ENCODE results near the gene TPPP. TPM values are rescaled to one million over a fixed set of nuclear protein-coding genes. Genes with fewer than 3 reads are reported as not detected.

Gene TPPP
- total and polyA plus RNA-seq, 2 experiments from 2014 or later, result 0.48 to 1.4 TPM

DNA sequence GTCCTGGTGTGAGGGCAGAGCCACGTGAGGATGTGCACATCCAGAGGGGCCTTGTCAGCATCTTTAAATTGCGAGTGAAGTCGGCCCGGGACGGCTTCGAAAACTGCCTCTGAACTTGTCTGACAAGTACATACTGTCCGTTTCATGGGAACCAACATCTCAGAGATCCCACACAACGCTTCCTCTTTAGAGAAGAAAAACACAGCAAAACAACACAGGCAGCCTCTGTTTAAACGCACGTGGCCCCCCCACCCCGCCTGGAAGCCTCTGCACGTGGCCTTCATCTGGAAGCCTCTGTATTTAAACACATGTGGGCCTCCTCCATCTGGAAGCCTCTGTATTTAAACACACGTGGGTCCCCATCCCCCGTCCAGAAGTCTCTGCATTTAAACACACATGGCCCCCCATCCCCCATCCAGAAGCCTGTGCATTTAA, 51.8 kb downstream of the TPPP start (continued):
- TF ChIP-seq, protein P1, sequence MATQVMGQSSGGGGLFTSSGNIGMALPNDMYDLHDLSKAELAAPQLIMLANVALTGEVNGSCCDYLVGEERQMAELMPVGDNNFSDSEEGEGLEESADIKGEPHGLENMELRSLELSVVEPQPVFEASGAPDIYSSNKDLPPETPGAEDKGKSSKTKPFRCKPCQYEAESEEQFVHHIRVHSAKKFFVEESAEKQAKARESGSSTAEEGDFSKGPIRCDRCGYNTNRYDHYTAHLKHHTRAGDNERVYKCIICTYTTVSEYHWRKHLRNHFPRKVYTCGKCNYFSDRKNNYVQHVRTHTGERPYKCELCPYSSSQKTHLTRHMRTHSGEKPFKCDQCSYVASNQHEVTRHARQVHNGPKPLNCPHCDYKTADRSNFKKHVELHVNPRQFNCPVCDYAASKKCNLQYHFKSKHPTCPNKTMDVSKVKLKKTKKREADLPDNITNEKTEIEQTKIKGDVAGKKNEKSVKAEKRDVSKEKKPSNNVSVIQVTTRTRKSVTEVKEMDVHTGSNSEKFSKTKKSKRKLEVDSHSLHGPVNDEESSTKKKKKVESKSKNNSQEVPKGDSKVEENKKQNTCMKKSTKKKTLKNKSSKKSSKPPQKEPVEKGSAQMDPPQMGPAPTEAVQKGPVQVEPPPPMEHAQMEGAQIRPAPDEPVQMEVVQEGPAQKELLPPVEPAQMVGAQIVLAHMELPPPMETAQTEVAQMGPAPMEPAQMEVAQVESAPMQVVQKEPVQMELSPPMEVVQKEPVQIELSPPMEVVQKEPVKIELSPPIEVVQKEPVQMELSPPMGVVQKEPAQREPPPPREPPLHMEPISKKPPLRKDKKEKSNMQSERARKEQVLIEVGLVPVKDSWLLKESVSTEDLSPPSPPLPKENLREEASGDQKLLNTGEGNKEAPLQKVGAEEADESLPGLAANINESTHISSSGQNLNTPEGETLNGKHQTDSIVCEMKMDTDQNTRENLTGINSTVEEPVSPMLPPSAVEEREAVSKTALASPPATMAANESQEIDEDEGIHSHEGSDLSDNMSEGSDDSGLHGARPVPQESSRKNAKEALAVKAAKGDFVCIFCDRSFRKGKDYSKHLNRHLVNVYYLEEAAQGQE (IDR thresholded peaks at IDR 0.05; ENCODE audit: unreplicated experiment), result no peak
- no peak for TF ChIP-seq POLR2AphosphoS5 (IDR thresholded peaks at IDR 0.05; ENCODE audit: low read depth)

DNA sequence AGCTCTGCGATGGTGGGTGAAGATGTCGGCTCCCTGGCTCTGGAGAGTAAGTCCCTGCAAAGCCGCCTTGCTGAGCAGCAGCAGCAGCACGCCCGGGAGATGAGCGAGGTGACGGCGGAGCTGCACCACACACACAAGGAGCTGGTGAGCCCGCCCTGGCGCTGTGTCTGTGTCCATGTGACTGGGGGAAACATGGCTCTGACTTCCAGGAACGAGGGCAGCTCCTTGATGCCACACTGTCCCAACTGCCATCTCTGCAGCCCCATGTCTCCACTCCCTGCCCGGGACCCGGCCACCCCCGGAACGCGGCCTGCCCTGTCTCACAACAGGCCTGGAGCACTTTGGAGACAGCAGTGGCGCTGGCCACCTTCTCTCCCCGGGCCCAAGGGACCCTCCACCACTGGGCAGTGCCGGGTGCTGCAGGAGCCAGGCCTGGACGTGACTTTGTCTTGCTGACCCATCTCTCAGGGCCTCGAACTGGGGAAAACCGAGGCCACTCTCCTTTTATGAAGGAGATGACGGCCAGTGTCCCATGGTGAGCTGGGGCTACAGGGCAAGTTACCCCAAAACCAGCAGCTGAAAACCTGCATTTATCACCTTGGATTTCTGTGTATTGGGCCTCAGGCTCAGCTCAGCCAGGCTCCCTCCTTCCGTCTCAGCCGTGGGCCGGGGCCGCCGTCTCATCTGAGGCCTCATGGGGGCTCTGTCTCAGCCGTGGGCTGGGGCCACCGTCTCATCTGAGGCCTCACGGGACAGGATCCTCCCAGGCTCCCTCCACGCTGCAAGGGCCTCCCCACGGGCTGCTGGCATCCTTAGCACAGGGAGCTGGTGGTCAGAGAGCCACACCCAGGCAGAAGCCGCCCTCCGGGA, 52.5 kb downstream of the TPPP start:
- Mint-ChIP-seq H3K27ac (no peak overlapping the region), H3K36me3 (ENCODE audit: low read depth) (peaks cover 50% of the 10 kb centered on the region)
- TF ChIP-seq NANOG (IDR thresholded peaks at IDR 0.05; ENCODE audit: borderline replicate concordance) (no peak), POLR2AphosphoS5 (IDR thresholded peaks at IDR 0.05; ENCODE audit: low read depth) (no peak), ZNF331 (CRISPR knock-in tag; IDR thresholded peaks at IDR 0.05; ENCODE audit: low read depth) (no peak), EZH2 (IDR thresholded peaks at IDR 0.05; ENCODE audit: low read depth, unreplicated experiment) (no peak), CREB1 (CRISPR knock-in tag; IDR thresholded peaks at IDR 0.05; ENCODE audit: low read depth) (no peak), STAT1 (IDR thresholded peaks at IDR 0.05; ENCODE audit: unreplicated experiment) (no peak)
- TF ChIP-seq, protein P2, sequence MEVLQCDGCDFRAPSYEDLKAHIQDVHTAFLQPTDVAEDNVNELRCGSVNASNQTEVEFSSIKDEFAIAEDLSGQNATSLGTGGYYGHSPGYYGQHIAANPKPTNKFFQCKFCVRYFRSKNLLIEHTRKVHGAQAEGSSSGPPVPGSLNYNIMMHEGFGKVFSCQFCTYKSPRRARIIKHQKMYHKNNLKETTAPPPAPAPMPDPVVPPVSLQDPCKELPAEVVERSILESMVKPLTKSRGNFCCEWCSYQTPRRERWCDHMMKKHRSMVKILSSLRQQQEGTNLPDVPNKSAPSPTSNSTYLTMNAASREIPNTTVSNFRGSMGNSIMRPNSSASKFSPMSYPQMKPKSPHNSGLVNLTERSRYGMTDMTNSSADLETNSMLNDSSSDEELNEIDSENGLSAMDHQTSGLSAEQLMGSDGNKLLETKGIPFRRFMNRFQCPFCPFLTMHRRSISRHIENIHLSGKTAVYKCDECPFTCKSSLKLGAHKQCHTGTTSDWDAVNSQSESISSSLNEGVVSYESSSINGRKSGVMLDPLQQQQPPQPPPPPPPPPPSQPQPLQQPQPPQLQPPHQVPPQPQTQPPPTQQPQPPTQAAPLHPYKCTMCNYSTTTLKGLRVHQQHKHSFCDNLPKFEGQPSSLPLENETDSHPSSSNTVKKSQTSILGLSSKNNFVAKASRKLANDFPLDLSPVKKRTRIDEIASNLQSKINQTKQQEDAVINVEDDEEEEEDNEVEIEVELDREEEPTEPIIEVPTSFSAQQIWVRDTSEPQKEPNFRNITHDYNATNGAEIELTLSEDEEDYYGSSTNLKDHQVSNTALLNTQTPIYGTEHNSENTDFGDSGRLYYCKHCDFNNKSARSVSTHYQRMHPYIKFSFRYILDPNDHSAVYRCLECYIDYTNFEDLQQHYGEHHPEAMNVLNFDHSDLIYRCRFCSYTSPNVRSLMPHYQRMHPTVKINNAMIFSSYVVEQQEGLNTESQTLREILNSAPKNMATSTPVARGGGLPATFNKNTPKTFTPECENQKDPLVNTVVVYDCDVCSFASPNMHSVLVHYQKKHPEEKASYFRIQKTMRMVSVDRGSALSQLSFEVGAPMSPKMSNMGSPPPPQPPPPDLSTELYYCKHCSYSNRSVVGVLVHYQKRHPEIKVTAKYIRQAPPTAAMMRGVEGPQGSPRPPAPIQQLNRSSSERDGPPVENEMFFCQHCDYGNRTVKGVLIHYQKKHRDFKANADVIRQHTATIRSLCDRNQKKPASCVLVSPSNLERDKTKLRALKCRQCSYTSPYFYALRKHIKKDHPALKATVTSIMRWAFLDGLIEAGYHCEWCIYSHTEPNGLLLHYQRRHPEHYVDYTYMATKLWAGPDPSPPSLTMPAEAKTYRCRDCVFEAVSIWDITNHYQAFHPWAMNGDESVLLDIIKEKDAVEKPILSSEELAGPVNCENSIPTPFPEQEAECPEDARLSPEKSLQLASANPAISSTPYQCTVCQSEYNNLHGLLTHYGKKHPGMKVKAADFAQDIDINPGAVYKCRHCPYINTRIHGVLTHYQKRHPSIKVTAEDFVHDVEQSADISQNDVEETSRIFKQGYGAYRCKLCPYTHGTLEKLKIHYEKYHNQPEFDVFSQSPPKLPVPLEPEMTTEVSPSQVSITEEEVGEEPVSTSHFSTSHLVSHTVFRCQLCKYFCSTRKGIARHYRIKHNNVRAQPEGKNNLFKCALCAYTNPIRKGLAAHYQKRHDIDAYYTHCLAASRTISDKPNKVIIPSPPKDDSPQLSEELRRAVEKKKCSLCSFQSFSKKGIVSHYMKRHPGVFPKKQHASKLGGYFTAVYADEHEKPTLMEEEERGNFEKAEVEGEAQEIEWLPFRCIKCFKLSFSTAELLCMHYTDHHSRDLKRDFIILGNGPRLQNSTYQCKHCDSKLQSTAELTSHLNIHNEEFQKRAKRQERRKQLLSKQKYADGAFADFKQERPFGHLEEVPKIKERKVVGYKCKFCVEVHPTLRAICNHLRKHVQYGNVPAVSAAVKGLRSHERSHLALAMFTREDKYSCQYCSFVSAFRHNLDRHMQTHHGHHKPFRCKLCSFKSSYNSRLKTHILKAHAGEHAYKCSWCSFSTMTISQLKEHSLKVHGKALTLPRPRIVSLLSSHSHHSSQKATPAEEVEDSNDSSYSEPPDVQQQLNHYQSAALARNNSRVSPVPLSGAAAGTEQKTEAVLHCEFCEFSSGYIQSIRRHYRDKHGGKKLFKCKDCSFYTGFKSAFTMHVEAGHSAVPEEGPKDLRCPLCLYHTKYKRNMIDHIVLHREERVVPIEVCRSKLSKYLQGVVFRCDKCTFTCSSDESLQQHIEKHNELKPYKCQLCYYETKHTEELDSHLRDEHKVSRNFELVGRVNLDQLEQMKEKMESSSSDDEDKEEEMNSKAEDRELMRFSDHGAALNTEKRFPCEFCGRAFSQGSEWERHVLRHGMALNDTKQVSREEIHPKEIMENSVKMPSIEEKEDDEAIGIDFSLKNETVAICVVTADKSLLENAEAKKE (CRISPR knock-in tag; IDR thresholded peaks at IDR 0.05), result no peak
- TF ChIP-seq, protein P1 (IDR thresholded peaks at IDR 0.05; ENCODE audit: unreplicated experiment), result no peak

More for the DNA sequence above, 52.5 kb downstream of the TPPP start:
- peaks cover 12% of the 10 kb centered on the region for H3K36me3 ChIP-seq (ENCODE audit: insufficient read depth)
- no peaks in the 10 kb centered on the region; the same call in 1 of the 2 replicates for H3K79me2 ChIP-seq (replicated peaks; ENCODE audit: insufficient read depth)
- H3K9me2 ChIP-seq (ENCODE audit: insufficient read depth), result no peaks in the 10 kb centered on the region
- no peak overlapping the region for H2AFZ ChIP-seq
- Mint-ChIP-seq H3K9me3 (no peaks in the 10 kb centered on the region), H3K27me3 (ENCODE audit: insufficient read depth, low read depth, poor library complexity) (peaks cover 5% of the 10 kb centered on the region), H3K4me1 (no peaks in the 10 kb centered on the region), H3K4me3 (no peak overlapping the region)
- H3K27me3 ChIP-seq (ENCODE audit: insufficient read depth), result no peaks in the 10 kb centered on the region
- DNase-seq (ENCODE audit: low spot score) (no peak), ATAC-seq (no peak)
- H3K4me2 ChIP-seq, result no peak overlapping the region
- H4K20me1 ChIP-seq (replicated peaks; ENCODE audit: insufficient read depth), result 0 out of 2 replicates have a peak, but pooled peaks cover 7% of the 10 kb centered on the region
- no peaks in the 10 kb centered on the region for H3K4me1 ChIP-seq (ENCODE audit: insufficient read depth)
- H3F3A ChIP-seq (replicated peaks; ENCODE audit: low read depth), result no peaks in the 10 kb centered on the region
- no peak overlapping the region for H3K27ac ChIP-seq (ENCODE audit: low read depth)
- no peak overlapping the region for H3K4me3 ChIP-seq

Data from GM23338 (cell line).